HCT116 (cell line): ENCODE data around the gene RYR3.

Source experiments
- CTCF ChIP-seq, 3 experiments: fragments of 200-600 bp in 1 of 3; sonication (generic) in 1 of 3; IDR thresholded peaks in 2 of 3; conservative IDR thresholded peaks in 1 of 3; 2 replicates each; pipeline ENCODE4 v1.5.1; 2012 to 2017; ENCODE audit warnings: low read depth in 2 of 3, low read length in 2 of 3, antibody characterized with exemption in 1 of 3, borderline replicate concordance in 1 of 3, control low read depth in 1 of 3, mild to moderate bottlenecking in 1 of 3, mixed read lengths in 1 of 3, mixed run types in 1 of 3, moderate library complexity in 1 of 3; ENCODE audit not compliant: insufficient read depth in 1 of 3
- POLR2A ChIP-seq: IDR thresholded peaks from 2 replicates; pipeline ENCODE4 v1.7.0; 2011; ENCODE audit warnings: borderline replicate concordance; ENCODE audit not compliant: insufficient read depth, insufficient read length; ENCODE audit errors: extremely low read depth
- POLR2AphosphoS5 ChIP-seq: IDR thresholded peaks from 2 replicates; pipeline ENCODE4 v1.6.1; 2011; ENCODE audit warnings: mild to moderate bottlenecking, low read depth, low read length, moderate library complexity
- SP1 ChIP-seq: IDR thresholded peaks from 2 replicates; pipeline ENCODE4 v1.6.1; 2012; ENCODE audit warnings: low read depth
- TCF7L2 ChIP-seq: IDR thresholded peaks from 2 replicates; pipeline ENCODE4 v1.7.0; 2011; ENCODE audit warnings: borderline replicate concordance, inconsistent platforms; ENCODE audit not compliant: insufficient read depth, insufficient read length; ENCODE audit errors: extremely low read depth
- YY1 ChIP-seq: IDR thresholded peaks from 2 replicates; pipeline ENCODE4 v1.6.1; 2011; ENCODE audit warnings: low read length, low read depth, moderate library complexity, mild to moderate bottlenecking; ENCODE audit not compliant: insufficient replicate concordance; ENCODE audit errors: extremely low read depth

GRCh38 chr15:33358306-33358705 is 47.5 kb downstream of the RYR3 start:
- no peak for TF ChIP-seq YY1
- no peak for TF ChIP-seq CTCF (IDR thresholded peaks at IDR 0.05 in 2 of 3, conservative IDR thresholded peaks at IDR 0.05 in 1 of 3; ENCODE audit: borderline replicate concordance in 1 of 3, insufficient read depth in 1 of 3, low read depth in 2 of 3, low read length in 2 of 3)
- no peak for TF ChIP-seq POLR2AphosphoS5
- TF ChIP-seq SP1, result no peak
- no peak for TF ChIP-seq POLR2A
- no peak for TF ChIP-seq TCF7L2
